ENCODE measurements around the gene HAPLN1.
"Not testable (repeated sequence)": the region's sequence is repeated elsewhere in the genome, so short reads cannot be mapped to it uniquely, and the experiment has no call there.

Gene HAPLN1

DNA sequence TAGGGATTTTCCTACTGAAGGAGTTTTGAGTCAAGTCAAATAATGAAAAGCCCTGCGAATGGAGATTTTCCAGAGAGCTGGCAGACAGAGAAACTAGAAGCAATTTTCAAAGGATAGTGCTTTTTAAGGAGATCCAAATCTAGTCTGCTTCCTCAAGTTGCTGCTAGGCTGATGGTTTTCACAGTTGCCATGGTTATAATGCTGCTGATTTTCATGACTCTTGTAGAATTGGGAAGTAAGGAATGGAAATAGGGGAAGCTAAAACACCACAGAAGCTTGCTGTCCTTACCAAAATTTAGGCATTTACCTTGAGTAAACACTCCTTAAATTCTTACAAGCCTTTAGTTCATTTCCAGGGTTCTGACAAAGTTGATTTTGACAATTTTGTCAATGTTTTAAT, 30.1 kb upstream of the HAPLN1 start:
- TF ChIP-seq, protein P1, sequence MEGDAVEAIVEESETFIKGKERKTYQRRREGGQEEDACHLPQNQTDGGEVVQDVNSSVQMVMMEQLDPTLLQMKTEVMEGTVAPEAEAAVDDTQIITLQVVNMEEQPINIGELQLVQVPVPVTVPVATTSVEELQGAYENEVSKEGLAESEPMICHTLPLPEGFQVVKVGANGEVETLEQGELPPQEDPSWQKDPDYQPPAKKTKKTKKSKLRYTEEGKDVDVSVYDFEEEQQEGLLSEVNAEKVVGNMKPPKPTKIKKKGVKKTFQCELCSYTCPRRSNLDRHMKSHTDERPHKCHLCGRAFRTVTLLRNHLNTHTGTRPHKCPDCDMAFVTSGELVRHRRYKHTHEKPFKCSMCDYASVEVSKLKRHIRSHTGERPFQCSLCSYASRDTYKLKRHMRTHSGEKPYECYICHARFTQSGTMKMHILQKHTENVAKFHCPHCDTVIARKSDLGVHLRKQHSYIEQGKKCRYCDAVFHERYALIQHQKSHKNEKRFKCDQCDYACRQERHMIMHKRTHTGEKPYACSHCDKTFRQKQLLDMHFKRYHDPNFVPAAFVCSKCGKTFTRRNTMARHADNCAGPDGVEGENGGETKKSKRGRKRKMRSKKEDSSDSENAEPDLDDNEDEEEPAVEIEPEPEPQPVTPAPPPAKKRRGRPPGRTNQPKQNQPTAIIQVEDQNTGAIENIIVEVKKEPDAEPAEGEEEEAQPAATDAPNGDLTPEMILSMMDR (conservative IDR thresholded peaks at IDR 0.05; ENCODE audit: control insufficient read depth, insufficient read depth, low read depth, low read length), result no peak
- DNase-seq (ENCODE audit: low read depth), result no peak
- H3K4me3 ChIP-seq (ENCODE audit: control insufficient read depth, low read depth, low read length), result no peak overlapping the region

DNA sequence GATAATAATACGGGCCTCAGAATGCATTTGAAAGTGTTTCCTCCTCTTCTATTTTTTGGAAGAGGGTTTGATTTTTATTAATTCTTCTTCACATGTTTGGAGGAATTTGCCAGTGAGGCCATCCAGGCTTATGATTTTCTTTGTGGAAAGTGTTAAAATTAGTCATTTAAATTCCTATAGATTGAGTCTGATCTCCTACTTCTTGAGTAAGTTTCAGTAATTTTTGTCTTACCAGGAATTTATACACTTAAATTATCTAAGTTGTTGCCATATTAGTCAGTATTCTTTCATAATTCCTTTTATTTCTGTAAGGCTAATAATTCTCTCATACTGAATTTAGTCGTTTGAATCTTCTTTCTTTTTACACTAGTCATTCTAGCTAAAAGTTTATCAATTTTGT, 25.2 kb upstream of the HAPLN1 start:
- no peak overlapping the region for H3K4me3 ChIP-seq (ENCODE audit: control insufficient read depth, low read depth, low read length)
- DNase-seq (ENCODE audit: low read depth), result no peak
- TF ChIP-seq, protein P1 (conservative IDR thresholded peaks at IDR 0.05; ENCODE audit: control insufficient read depth, insufficient read depth, low read depth, low read length), result no peak

DNA sequence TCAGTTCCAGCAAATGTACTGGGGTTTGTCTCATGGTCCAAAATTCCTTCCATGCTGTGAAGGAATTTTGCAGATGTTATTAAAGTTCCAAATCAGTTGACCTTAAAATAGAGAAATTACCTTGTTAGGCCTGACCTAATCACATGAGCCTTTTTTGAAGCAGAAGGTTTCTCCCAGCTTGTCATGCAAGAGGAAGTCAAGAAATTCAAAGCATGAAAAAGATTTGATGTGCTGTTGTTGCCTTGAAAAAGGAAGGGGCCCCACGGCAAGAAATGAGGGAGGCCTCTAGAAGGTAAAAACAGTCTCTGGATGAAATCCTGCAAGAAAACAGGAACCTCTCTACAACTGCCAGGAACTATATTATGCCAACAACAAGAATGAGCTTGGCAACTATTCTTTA, 24.2 kb upstream of the HAPLN1 start:
- H3K4me3 ChIP-seq (ENCODE audit: control insufficient read depth, low read depth, low read length), result no peak overlapping the region
- TF ChIP-seq, protein P1 (conservative IDR thresholded peaks at IDR 0.05; ENCODE audit: control insufficient read depth, insufficient read depth, low read depth, low read length), result no peak
- DNase-seq (ENCODE audit: low read depth), result no peak

DNA sequence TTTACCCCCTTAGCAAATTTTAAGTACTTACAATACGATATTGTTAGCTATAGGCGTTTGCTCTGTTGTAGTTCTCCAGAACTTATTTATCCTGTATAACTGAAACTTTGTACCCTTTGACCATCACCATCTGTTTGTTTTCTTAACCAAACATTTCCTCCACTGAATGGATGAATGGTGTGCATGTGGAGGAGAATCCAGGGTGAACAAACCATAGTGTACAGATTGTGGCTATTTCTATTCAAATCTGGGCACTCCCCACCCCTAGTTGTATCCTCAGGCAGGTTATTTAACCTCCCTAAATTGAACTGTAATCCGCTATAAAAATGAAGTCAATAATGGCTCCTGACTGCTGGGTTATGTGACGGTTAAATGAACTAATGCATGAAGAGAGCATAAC, 21.4 kb upstream of the HAPLN1 start:
- TF ChIP-seq, protein P1 (conservative IDR thresholded peaks at IDR 0.05; ENCODE audit: control insufficient read depth, insufficient read depth, low read depth, low read length), result no peak
- no peak for DNase-seq (ENCODE audit: low read depth)
- no peak overlapping the region for H3K4me3 ChIP-seq (ENCODE audit: control insufficient read depth, low read depth, low read length)

DNA sequence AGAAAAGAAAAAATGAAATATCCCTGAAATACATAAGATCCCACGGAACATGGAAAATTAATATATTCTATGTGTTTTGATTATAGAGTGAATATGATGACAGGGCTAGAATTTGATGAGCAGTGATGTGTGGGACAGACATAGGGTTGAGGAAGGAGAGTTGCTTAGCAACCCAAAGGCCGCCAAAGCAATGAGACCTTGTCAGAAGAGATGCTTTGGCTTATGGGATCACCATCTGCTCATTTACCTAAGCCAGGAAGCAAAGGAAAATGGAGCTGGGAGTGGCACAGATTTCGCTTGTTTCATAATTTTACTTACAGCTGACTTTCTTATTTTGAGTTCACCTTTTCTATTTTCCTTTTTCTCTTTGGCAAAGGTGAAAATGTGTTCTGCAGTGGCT, 20.9 kb upstream of the HAPLN1 start:
- TF ChIP-seq, protein P1 (conservative IDR thresholded peaks at IDR 0.05; ENCODE audit: control insufficient read depth, insufficient read depth, low read depth, low read length), result no peak
- no peak for DNase-seq (ENCODE audit: low read depth)

DNA sequence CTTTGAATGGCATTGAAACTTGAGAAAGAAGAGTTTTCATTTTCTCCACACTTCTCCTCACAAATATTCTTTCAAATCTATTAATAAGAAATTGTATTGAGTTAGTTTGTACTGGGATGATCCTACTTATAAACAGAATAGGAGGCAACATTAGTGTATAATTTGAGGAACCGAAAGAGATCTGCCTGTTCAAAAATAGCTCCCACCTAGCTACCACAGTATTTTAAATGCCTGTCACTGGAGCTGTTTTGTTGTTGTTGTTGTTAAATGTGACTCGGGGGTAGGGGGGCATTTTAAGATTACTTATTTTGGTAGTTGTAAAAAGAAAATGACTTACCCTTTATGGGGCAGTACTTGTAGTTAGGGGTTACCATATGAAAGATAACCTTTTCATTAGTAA, 20.1 kb upstream of the HAPLN1 start:
- H3K4me3 ChIP-seq (ENCODE audit: control insufficient read depth, low read depth, low read length), result no peak overlapping the region
- no peak for DNase-seq (ENCODE audit: low read depth)
- TF ChIP-seq, protein P1 (conservative IDR thresholded peaks at IDR 0.05; ENCODE audit: control insufficient read depth, insufficient read depth, low read depth, low read length), result no peak

More for the DNA sequence above, 20.9 kb upstream of the HAPLN1 start:
- H3K4me3 ChIP-seq (ENCODE audit: control insufficient read depth, low read depth, low read length), result no peak overlapping the region

DNA sequence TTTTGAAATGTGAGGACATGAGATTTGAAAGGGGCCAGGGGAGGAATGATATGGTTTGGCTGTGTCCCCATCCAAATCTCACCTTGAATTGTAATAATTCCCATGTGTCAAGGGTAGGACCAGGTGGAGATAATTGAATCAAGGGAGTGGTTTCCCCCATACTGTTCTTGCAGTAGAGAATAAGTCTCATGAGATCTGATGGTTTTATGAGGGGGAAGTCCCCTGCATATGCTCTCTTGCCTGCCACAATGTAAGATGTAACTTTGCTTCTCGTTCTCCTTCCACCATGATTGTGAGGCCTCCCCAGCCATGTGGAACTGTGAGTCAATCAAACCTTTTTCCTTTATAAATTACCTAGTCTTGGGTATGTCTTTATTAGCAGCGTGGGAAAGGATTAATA, 15.5 kb upstream of the HAPLN1 start:
- DNase-seq (ENCODE audit: low read depth); H3K4me3 ChIP-seq (ENCODE audit: control insufficient read depth, low read depth, low read length): not testable (repeated sequence)

DNA sequence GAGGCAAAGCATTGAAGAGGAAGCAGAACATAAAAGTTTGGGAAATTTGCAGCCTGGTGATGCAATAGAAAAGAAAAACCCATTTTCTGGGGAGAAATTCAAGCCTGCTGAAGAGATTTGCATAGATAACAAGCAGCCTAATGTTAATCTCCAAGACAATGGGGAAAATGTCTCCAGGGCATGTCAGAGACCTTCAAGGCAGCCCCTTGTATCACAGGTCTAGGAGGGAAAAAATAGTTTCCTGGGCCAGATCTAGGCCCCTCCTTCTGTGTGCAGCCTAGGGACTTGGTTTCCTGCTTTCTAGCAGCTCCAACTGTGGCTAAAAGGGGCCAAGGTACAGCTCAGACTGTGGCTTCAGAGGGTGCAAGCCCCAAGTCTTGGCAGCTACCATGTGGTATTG, 14.4 kb upstream of the HAPLN1 start:
- H3K4me3 ChIP-seq (ENCODE audit: control insufficient read depth, low read depth, low read length); DNase-seq (ENCODE audit: low read depth): not testable (repeated sequence)
